GM12874 (cell line): Measurements from ENCODE around the gene UIMC1.

Experiments used
- CTCF ChIP-seq: IDR thresholded peaks from 2 replicates; pipeline ENCODE4 v1.5.1; 2011; ENCODE audit warnings: low read depth, mild to moderate bottlenecking, control low read depth, low read length, moderate library complexity; ENCODE audit not compliant: insufficient read depth

Gene UIMC1

GRCh38 chr5:176892663-176893062, 113.9 kb downstream of the UIMC1 start:
- TF ChIP-seq CTCF, result no peak

GRCh38 chr5:176891331-176891958, 115.1 kb downstream of the UIMC1 start:
- TF ChIP-seq CTCF, result no peak

GRCh38 chr5:176890455-176891330, 115.9 kb downstream of the UIMC1 start:
- TF ChIP-seq CTCF, result no peak

- TF ChIP-seq CTCF, result no peak
These were observed 117.0 kb downstream of the UIMC1 start for GRCh38 chr5:176889321-176890280.

- no peak for TF ChIP-seq CTCF
These were observed 117.8 kb downstream of the UIMC1 start for GRCh38 chr5:176888865-176889165.

- TF ChIP-seq CTCF, result no peak
These were observed 118.3 kb downstream of the UIMC1 start for GRCh38 chr5:176888016-176888864.
